Astrocyte (in vitro differentiated cells and primary cell): ENCODE data around the gene TSPAN15.

Experiments
- EZH2 ChIP-seq: IDR thresholded peaks from 2 replicates; pipeline ENCODE4 v1.6.1; 2012; ENCODE audit warnings: mild to moderate bottlenecking, low read length, inconsistent platforms; ENCODE audit not compliant: insufficient read depth
- TF ChIP-seq, protein P1 (sequence below): IDR thresholded peaks from 2 replicates; pipeline ENCODE4 v1.5.1; 2011; ENCODE audit warnings: low read depth, mild to moderate bottlenecking, inconsistent platforms, low read length, moderate library complexity; ENCODE audit not compliant: insufficient read depth

DNA sequence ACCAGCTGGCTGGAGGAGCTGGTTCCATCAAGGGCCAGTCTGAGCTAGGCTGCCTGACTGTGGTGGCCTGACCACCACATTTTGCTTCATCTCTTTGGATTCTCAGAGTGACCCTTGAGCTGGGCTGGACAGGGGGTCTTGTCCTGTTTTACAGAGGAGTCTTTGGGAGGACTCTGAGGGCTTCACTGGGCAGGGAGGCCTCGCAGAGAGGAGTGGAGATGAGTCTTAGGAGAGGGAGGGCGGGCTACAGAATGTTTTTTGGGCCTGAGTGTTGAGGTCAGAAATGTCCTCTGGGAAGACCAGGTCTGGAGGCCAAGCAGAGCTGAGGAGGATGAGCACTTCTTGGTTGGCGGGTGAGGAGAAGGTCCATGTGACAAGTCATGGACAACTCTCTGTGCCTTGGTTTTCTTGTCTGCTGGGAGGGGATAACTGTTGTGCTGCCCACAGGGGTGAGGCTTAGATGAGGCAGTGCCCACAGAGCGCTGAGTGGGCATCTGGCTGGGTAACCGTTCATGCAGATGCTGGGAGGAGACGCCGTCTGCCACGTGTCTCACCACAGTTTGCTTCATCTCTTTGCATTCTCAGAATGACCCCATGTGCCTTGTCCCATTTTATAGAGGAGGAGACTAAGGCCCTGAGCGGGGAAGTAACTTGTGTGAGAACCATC, 9.4 kb downstream of the TSPAN15 start:
- TF ChIP-seq, protein P1, sequence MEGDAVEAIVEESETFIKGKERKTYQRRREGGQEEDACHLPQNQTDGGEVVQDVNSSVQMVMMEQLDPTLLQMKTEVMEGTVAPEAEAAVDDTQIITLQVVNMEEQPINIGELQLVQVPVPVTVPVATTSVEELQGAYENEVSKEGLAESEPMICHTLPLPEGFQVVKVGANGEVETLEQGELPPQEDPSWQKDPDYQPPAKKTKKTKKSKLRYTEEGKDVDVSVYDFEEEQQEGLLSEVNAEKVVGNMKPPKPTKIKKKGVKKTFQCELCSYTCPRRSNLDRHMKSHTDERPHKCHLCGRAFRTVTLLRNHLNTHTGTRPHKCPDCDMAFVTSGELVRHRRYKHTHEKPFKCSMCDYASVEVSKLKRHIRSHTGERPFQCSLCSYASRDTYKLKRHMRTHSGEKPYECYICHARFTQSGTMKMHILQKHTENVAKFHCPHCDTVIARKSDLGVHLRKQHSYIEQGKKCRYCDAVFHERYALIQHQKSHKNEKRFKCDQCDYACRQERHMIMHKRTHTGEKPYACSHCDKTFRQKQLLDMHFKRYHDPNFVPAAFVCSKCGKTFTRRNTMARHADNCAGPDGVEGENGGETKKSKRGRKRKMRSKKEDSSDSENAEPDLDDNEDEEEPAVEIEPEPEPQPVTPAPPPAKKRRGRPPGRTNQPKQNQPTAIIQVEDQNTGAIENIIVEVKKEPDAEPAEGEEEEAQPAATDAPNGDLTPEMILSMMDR: no peak
- no peak for TF ChIP-seq EZH2
